SH-SY5Y (cell line): Measurements from ENCODE around the gene PTPRD.

Experiments used
- GATA2 ChIP-seq: IDR thresholded peaks from 2 replicates; pipeline ENCODE4 v1.6.1; 2011; ENCODE audit warnings: mild to moderate bottlenecking, low read depth, low read length
- GATA3 ChIP-seq: IDR thresholded peaks from 2 replicates; pipeline ENCODE4 v1.6.1; 2011; ENCODE audit warnings: low read depth, mild to moderate bottlenecking, low read length, moderate library complexity

PTPRD gene

DNA sequence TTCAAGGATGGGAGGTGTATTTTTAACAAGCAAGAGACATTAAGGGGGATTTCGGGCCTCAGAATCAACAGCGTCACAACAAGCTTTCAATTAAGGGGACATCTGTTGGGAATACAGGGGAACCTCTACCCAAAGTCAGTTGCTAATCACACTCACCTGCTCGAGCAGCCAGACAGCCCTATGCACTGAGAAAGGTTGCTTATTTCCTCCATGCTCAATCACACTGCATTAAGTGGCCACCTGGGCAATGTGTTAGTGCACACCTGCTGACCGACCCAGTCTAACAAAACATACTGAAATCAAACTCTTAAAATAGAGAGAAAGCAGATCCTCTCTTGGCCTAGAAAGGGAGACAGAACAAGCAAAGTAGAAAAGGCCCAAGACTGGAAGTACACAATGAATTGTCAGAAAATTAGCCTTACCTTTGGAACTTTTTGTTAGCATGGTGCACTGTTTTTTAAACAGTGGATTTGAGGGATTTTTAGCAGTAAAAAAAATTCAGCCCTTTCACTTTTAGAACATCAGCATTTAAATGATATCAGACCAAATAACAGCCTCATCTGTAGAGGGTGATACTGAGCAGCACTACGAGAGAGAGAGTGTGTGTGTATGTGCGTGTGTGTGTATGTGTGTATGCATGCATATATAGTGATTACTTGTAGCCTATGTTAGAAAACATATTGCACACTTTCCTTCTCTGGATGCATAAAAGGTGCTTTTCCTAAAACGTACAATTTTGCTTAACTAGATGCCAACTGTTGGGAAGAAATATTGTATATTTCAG is 1694.7 kb downstream of the PTPRD start:
- TF ChIP-seq GATA2 (no peak), GATA3 (no peak)

DNA sequence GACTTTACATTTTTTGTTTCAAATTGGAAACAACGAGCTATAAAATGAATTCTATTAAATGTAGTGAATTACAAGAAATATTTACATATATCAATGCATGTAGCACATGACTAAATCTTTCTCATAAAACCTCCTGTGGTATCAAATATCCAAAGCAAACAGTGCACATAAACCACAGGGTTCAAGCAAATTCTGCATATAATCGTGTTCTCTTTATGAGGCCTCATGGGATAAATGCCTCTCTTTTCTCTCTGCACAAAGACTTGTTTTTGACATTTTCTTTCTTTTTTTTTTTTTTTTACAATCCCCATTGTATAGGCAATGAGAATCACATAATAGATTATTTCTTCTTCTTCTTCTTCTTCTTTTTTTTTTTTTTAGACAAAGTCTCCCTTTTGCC is 1696.0 kb downstream of the PTPRD start:
- TF ChIP-seq GATA3 (no peak), GATA2 (no peak)

DNA sequence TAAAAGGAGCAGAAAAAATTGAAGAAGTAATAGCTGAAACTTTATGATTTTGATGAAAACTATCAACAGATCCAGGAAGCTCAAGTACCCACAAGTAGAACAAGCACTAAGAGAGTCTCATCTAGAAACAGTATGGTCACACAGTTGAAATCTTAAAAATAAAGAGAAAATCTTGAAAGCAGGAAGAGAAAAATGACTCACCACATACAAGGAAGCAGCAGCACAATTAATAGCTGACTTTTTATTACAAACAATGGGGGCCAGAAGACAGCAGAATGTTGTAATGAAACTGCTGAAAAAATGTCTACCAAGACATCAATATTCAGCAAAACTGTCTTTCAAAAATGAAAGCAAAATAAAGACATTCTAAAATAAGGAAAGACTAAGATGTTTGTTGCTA is 1704.9 kb downstream of the PTPRD start:
- TF ChIP-seq GATA2 = no peak
- TF ChIP-seq GATA3 = no peak

DNA sequence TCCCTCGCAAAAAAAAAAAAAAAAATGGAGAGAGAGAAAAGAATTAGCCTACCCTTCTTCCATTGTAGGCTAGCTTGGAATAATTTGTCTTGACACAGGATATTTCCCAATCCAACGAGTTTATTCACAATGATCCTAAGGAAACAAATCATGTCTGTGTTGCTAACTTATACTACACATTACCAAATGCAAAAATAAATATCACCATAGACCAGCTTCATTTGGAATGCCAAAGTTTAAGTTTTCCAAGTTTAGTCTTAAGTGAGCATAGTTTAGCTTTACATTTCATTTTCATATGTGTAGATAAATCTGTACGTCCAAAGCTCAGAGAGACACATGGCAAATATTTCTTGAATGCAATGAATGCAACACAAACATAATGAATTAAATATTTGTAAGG is 1707.1 kb downstream of the PTPRD start:
- no peak for TF ChIP-seq GATA2
- TF ChIP-seq GATA3 = no peak

DNA sequence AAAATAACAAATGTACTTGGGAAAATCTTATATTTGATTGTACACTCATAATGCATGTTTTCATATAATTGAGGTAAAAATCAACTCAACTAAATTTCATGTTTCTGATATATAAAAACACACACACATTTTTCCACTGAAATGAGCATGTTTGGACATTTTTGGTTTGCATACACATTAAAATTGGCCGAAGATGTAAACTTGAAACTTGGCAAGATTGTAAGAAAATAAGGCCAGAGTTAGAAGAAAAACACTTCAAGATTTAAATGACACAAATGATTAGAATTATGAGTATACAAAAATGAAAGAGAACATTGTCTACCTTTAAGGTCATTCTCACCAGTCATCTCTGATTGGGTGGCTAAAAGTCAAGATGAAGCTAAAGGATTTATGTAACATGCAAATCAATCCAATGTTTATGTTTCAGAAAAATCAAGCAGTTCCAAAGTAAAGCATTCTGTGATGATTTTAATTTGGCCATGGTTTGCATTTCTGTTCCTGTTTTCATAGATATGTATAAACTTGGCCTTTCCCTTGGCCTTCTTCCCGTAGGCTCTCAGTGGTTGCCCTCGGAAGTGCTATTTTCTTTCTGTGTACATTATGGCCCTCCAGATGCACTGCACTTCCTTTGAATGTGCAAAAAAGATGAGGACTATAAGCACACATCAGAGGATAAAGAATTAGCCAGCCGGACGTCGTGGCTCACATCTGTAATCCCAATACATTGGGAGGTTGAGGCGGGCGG is 1707.9 kb downstream of the PTPRD start:
- TF ChIP-seq GATA3 = no peak
- TF ChIP-seq GATA2 = no peak

DNA sequence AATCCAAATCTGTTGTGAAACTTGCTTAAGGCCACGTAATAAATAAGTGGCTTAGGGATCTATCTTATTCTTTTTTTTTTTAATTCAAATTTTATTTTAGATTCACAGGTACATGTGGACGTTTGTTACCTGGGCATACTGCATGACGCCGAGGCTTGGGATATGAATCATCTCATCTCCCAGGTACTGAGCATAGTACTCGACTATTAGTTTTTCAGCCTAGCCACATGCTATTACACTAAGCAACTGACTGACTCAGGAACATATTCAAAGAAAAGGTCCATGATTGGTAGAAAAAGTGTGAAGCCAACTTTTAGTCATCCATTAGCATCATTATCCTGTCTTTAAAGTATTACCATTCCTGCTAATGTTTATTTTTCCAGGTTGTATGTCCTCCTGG is 1709.7 kb downstream of the PTPRD start:
- no peak for TF ChIP-seq GATA3
- no peak for TF ChIP-seq GATA2

DNA sequence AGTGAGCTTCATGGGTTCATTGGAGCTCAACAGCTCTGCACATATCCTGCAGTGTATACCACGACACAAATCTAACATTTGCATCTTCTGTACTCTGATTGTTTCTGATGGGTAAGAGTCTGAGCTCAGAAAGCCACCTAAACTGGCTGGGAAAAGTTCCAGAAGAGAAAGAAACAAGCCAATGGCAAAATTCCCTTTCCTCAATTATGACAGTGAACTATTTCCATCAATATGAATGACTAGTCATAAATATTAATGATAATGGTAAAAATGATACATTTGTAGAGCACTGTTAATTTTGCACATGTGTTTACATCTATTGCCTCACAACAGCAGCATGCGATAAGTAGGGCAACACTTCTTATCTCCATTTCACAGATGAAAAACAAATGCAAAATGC is 1711.7 kb downstream of the PTPRD start:
- TF ChIP-seq GATA2 (no peak), GATA3 (no peak)

DNA sequence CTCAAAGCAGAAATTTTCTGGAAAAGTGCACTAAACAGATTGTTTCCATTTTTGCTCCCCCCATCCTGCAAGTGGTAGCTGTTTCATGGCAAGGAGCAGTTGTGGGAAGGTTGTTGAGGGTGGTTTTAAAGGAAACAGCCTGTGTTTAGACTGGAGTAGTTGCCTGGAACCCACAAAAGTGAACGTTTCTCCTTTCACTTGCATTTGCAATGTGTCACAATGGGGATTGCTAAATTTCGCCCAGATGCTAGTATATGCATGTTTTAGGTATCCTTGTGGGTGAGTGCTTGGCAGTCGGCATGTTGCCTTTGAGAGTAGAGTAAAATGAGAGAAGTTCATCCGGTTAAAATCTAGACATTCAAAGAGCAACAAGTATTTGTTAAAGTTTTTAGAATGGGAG is 1713.3 kb downstream of the PTPRD start:
- TF ChIP-seq GATA3 = no peak
- TF ChIP-seq GATA2 = no peak

DNA sequence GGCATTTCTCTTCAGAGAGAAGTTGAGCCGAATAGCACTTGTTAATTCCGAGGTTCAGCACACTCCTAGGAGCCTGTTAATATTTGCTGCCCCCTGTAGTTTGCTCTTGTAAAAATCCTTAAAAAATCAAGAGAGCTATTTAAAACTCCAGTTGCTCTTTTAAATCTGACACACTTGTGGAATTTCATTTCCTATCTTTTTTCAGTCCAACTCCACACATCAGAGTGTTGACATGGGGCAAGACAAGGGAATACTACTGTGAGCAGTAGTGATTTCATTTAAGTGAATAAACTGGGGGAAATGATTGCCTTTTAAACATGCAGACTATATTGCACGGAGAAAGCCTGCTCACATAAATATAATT is 1717.0 kb downstream of the PTPRD start:
- TF ChIP-seq GATA3 = no peak
- TF ChIP-seq GATA2 = no peak

DNA sequence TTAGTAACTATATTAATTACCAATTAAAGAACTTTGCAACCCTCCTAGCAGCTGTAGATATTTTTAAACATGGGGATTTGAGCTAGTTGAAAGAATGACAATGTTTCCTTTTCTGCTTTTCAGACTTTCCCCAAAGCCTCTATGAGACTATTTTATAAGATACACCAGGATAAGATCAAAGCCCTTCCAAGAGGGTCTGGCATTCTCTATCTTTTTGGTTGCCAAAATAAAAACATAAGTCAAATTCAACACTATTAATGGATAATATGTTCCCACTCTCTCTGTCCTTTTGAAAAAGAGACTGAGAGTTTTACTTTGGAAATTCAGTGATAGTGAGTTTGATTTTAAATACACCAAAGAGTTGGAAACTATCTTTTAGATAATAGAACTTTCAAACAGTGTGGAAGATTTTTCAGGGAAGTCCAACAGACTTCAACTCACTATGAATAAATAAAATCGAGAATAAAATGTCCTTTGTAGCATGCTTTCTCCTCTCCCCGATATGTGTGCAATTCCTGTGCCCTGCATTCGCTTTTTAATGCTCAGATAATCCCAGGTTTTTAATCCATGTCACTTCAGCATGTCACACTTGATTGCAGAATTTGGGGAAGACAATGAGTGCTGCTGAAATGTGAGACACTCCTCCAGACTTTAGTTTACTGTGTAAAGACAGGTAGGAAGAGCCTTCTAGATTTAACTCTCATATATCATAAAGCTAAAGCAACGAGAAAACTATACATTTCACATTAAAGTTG is 1717.5 kb downstream of the PTPRD start:
- TF ChIP-seq GATA3 (no peak), GATA2 (no peak)

DNA sequence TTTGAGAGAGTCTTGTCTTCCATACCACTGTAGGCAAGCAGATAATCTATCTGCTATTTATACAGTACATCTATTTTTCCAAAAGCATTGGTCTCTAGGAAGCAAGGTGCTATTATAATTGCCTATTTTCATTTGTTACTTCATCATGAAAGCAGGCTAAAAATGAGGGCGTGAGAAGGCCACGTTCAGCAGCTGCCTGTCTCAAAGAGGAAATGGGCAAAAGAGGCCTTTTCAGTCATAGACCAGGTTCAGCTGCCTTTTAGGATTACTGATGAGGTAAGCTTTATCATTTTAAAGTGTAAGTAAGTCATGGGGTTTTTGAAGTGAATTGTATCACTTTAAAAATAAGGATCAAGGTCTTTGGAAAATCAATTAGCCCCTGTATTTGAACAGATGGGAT is 1722.1 kb downstream of the PTPRD start:
- TF ChIP-seq GATA2 = no peak
- TF ChIP-seq GATA3 = no peak

DNA sequence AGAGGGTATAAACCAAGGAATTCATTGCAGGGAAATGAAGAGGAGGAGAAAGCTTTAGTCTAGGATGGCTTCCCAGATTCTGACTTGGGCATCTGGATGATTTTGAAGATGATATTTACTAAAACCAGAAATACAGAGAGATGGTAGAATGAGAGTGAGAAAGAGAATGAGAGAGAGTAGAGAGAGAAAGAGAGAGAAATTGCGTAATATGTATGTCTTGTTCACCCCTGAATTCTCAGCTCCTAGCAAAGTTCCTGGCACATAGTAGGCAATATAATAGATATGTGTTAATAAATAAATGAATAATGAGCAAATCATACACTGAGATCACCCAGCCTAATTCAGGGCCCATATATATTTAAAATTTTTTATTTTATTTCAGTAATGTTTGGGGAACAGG is 1723.7 kb downstream of the PTPRD start:
- no peak for TF ChIP-seq GATA3
- no peak for TF ChIP-seq GATA2

DNA sequence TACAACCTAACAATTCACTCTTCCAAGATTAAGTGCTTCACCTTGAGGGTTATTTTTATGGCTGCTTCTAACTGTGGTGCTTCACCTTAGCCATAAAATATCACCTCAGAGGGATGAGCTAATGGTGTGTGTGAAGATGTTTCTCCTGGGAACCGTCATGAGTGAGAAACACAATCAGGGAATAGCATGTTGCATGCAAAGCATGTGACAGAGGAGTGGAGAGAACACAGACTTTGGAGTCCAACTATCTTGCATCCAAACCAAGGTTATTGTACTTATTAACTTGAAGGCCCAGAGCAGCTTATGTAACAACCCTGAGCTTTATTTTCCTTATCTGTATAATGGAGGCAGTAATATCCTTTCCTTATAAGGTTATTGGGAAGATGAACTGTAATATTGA is 1724.2 kb downstream of the PTPRD start:
- TF ChIP-seq GATA3 (no peak), GATA2 (no peak)

DNA sequence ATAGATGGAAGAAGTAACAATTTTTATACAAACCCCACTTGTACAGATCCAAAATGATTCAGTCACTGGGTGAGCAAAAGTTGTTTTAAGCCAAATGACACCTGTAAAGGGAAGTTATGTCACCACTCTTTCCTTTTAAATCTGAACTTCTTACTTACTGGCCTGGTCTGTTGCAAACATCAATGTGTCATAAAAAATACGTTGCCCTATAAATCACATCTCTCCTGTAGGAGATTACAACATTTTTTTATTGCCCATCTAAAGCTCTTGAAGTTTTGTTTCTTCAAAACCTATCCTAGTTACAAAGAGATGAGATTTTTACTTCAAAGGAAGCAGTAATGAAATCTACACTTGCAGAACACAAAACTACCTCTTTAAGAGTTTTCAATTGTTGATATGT is 1725.4 kb downstream of the PTPRD start:
- TF ChIP-seq GATA2 = no peak
- no peak for TF ChIP-seq GATA3
